ENCODE data around the gene TMUB1. TPM values are rescaled to one million over a fixed set of nuclear protein-coding genes. Genes with fewer than 3 reads are reported as not detected.

The TMUB1 gene
- total and polyA plus RNA-seq, 2 donors (not counting 3 experiments of a cell fraction or from before 2014, with no cell fraction given) = 41.3 to 45.3 TPM

DNA sequence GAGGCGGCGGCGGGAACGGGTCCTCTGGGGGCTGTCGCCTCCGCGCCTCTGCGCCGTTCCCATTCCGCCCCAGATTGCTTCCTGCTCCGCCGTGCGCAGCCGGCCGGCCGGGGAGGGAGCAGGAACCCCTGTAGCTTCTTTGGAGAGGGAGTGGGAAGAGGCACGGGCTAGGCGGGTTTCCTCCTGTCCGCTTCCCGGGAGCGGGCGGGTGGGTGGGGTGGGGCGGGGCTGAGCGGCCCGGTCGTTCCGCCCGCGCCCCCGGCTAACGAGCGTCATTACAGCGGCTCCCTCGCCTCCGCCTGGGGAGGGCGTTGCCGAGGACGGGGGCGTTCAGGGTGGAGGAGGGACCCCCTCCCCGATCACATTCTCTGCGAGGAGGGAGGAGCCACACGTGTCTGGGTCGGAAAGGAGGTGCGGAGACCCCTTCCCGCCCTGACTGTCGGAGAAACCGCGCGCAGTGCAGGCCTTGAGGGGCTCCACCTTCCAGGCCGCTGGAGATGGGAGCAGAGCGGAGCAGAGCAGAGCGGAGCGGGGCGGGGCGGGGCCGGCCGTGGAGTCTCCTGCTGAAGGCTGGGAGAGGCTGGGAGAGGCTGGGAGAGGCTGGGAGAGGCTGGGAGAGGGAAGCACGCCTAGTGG is 42.7 kb upstream of the TMUB1 start:
- H3K4me2 ChIP-seq (ENCODE audit: insufficient read depth, low read length) = no peak overlapping the region
- ChIA-PET POLR2A (interaction anchor here (0.6 kb wide), 1 partner anchor 34 kb away, joined by 3 read pairs; no protein-coding TSS in a partner anchor), CTCF (interaction anchor here (0.6 kb wide), 1 partner anchor 885 kb away, joined by 3 read pairs; no protein-coding TSS in a partner anchor)
- no peaks in the 10 kb centered on the region for H3K9me1 ChIP-seq (replicated peaks; ENCODE audit: control insufficient read depth, extremely low read depth, insufficient read depth, low read length)
- intact Hi-C loops (cut with micrococcal nuclease) = no loop called here
- FAIRE-seq (no peak), DNase-seq (ENCODE audit: low read depth, low spot score) (no peak)
- peaks cover 2% of the 10 kb centered on the region for H4K20me1 ChIP-seq (replicated peaks; ENCODE audit: control insufficient read depth, extremely low read depth, insufficient read depth, low read length)
- no TSS peak for BruUV-seq (replicated peaks)
- H2AFZ ChIP-seq (ENCODE audit: low read depth, low read length) = no peak overlapping the region
- H3K36me3 ChIP-seq (ENCODE audit: control insufficient read depth in 2 of 2, extremely low read depth in 1 of 2, insufficient read depth in 2 of 2, low read length in 2 of 2) = peaks cover 4 to 52% of the 10 kb centered on the region in 2 experiments
- H3K27me3 ChIP-seq (ENCODE audit: control insufficient read depth in 2 of 2, insufficient read depth in 2 of 2, low read length in 2 of 2) = no peaks in the 10 kb centered on the region
- H3K4me1 ChIP-seq (ENCODE audit: control insufficient read depth, extremely low read depth, insufficient read depth, low read length) = peaks cover 5% of the 10 kb centered on the region
- H3K27ac ChIP-seq (ENCODE audit: insufficient read depth, low read depth, low read length) = no peak overlapping the region
- H3K4me3 ChIP-seq (replicated peaks in 1 of 3; ENCODE audit: insufficient read depth in 1 of 3, low read depth in 1 of 3, low read length in 3 of 3) = no peak overlapping the region
- TF ChIP-seq, protein P1, sequence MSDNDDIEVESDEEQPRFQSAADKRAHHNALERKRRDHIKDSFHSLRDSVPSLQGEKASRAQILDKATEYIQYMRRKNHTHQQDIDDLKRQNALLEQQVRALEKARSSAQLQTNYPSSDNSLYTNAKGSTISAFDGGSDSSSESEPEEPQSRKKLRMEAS (IDR thresholded peaks at IDR 0.05; ENCODE audit: insufficient read depth, insufficient read length) = no peak
- TF ChIP-seq EZH2 (IDR thresholded peaks at IDR 0.05; ENCODE audit: borderline replicate concordance, low read depth, low read length, severe bottlenecking) = no peak
- TF ChIP-seq MYC (IDR thresholded peaks at IDR 0.05; ENCODE audit: low read depth, low read length) = no peak
- no peak for TF ChIP-seq POLR2A (IDR thresholded peaks at IDR 0.05; ENCODE audit: low read depth, low read length)
- TF ChIP-seq, protein P2, sequence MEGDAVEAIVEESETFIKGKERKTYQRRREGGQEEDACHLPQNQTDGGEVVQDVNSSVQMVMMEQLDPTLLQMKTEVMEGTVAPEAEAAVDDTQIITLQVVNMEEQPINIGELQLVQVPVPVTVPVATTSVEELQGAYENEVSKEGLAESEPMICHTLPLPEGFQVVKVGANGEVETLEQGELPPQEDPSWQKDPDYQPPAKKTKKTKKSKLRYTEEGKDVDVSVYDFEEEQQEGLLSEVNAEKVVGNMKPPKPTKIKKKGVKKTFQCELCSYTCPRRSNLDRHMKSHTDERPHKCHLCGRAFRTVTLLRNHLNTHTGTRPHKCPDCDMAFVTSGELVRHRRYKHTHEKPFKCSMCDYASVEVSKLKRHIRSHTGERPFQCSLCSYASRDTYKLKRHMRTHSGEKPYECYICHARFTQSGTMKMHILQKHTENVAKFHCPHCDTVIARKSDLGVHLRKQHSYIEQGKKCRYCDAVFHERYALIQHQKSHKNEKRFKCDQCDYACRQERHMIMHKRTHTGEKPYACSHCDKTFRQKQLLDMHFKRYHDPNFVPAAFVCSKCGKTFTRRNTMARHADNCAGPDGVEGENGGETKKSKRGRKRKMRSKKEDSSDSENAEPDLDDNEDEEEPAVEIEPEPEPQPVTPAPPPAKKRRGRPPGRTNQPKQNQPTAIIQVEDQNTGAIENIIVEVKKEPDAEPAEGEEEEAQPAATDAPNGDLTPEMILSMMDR (IDR thresholded peaks at IDR 0.05; ENCODE audit: extremely low read depth in 1 of 2, insufficient read depth in 1 of 2, low read depth in 1 of 2, low read length in 2 of 2) = no peak
- no peak for TF ChIP-seq POLR2AphosphoS5 (IDR thresholded peaks at IDR 0.05; ENCODE audit: insufficient read depth, low read depth, low read length)
- no peak for TF ChIP-seq JUN (IDR thresholded peaks at IDR 0.05; ENCODE audit: borderline replicate concordance, insufficient read depth, insufficient read length, low read depth)
- no peak for TF ChIP-seq GATA2 (IDR thresholded peaks at IDR 0.05; ENCODE audit: insufficient read depth, insufficient read length, low read depth, low read length)
- no peak for TF ChIP-seq FOS (IDR thresholded peaks at IDR 0.05; ENCODE audit: borderline replicate concordance, insufficient read depth, low read length)
- no peaks in the 10 kb centered on the region for H3K9me3 ChIP-seq (replicated peaks; ENCODE audit: control insufficient read depth, insufficient read depth, low read length)
- no peaks in the 10 kb centered on the region for H3K79me2 ChIP-seq (ENCODE audit: control insufficient read depth, insufficient read depth, low read length)
- dilution Hi-C loops (cut with MboI; ENCODE audit: extremely low pct_ligation_motif_present, low sequenced_read_pairs) = no loop called here
- no peak overlapping the region for H3K9ac ChIP-seq (replicated peaks; ENCODE audit: extremely low read depth, insufficient read depth, low read length)

All from endothelial cell of umbilical vein (primary cell).